ENCODE results near the gene CACNA1I.
"Not testable (repeated sequence)": the region's sequence is repeated elsewhere in the genome, so short reads cannot be mapped to it uniquely, and the experiment has no call there.

Gene CACNA1I

DNA sequence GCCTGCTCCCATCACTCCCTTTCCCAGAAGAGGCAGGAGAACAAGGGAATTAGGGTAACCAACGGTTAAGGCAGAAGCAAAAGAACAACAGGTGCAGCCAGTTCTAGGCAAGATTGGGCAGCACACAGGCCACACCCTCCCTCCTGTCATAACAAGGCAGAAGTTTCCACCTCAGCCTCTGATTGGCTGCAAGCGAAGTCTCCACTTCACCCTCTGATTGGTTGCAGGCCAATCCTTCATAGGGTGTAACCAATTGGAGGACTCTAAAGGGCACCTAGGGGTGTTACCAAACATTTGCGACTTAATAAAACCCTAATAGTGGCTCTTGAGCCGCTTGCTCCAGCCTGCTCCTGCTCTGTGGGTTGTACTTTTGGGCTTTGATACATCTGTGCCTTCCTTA is 153.8 kb downstream of the CACNA1I start:
- no peak for DNase-seq

DNA sequence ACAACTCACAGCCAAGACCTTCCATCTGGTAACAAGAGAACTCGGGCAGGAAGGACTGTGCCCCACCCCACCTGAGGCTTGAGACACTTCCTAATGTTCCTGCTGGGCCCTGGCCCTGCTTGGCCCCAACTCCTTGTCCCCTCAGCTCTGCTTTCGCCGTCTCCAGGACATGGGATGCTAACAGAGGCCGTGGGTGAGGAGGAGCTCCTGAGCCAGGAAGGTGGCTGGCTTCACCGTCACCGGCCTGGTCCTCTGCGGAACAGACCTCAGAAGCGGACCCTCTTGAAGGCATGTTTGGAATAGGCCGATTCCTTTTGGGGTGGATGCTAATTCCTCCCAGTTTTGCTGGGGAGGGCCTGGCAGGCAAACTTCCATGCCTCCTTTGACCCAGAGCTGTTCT is 154.3 kb downstream of the CACNA1I start:
- no peak for DNase-seq

DNA sequence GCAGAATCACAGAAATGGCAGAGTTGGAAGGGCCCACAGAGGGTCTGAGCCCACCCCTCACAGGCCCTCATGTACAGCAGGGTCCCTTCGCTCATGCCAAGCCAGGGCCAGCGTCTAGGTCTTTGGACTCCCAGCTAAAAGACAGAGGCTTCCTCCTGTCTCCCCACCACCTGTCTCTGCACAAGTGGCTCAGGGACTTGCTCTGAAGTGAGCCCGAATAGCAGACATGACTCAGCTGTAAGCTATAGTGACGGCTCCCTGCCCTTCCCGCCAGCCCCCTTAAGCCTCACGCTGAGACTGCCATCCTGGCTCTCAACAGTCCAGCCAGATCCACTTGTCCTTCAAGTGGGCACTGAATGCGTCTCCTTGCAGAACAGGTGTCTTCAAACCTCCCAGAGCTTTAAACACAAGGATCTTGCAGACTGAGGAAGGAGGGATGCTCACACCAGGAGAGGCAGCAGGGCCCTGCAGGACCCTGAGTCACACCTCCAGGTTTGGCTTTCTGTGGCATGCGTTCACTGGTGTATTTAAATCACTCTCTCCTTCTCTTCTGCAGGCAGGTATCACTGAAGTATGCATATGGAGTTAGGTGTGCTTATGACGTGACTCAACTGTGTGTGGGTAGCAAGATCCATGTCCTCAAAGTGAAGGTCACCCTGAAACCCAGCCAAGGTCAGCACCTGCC is 154.9 kb downstream of the CACNA1I start:
- no peak for DNase-seq

GRCh38 chr22:39727541-39727940 is 157.0 kb downstream of the CACNA1I start:
- no peak for DNase-seq

DNA sequence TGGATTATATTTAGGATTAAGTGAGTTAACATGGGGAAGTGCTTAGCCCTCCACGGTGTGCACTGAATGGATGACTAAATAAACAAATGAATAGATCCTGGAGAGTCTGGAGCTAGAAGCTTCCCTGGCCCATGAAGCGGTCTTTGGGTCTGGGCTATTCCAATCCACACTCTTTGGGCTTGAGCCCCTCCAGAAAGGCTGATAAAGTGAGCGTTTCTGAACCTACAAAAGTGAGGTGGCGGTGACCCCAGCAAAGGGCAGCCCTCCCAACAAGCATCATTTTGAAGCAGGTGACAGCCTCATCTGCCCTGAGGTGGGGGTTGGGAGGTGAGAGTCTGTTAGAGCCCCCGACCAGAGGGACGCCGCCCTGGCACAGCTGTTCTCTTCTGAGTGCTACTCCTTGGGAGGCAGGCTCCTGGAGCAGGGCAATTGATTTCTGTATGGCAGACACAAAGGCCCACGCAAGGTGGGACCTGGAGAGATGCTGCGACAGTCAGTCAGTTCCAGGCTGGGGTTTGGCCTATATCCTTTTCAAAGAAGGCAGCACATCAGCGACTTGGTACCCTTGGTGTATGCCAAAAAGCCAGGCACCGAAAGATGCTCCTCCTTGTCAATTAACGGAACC is 157.8 kb downstream of the CACNA1I start:
- DNase-seq: no peak

DNA sequence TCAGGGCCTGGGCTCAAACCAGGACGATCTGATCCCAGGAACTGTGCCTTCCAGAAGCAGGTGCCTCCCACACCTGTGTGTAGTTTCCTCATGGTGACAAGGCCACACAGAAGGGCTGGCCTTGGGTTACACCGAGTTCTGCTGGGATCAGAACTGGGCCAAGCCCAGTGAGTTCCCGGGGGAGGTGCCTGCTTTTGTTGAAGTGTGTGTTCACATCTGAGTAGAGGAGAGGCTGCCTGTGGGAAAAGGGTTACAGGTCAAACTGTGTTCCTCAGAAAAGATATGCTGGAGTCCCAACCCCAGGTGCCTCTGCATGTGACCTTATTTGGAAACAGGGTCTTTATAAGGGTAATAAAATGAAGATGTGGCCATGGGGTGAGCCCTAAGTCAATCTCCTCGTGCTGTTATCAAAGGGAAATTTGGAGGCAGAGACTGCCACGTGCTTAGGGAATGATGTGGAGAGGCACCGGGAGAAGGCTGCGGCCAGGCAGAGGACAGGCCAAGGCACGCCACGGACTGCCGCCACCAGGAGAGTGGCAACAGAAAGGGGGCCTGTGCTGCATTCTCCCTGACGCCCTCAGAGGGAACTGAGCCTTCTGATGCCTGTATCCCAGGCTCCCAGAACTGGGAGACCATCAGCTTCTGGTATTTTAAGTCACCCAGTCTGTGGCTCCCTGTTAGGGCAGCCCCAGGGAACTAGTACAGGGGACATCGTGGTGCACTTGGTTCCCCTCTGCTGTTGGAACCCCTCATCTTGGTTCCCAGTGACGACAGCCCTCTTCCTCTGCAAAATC is 158.8 kb downstream of the CACNA1I start:
- no peak for DNase-seq

DNA sequence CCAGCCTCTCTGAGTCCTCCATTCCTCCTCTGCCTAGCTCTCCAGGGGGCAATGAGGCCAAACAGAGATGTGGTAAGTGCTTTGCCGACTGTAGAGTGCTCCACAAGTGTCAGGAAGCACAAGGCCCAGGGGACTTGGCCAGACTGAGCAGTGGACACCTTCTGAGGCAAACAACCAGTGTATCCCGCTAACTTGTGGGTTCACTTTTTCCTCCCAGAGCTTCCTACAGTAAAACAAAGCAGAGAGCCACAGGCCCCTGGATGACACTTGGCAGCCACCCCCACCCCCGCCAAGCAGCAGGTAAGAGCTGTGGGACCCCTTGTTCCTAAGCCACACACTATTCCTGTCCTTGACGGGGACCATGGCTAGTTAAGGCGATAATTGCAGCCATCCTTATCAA is 160.9 kb downstream of the CACNA1I start:
- no peak for DNase-seq

DNA sequence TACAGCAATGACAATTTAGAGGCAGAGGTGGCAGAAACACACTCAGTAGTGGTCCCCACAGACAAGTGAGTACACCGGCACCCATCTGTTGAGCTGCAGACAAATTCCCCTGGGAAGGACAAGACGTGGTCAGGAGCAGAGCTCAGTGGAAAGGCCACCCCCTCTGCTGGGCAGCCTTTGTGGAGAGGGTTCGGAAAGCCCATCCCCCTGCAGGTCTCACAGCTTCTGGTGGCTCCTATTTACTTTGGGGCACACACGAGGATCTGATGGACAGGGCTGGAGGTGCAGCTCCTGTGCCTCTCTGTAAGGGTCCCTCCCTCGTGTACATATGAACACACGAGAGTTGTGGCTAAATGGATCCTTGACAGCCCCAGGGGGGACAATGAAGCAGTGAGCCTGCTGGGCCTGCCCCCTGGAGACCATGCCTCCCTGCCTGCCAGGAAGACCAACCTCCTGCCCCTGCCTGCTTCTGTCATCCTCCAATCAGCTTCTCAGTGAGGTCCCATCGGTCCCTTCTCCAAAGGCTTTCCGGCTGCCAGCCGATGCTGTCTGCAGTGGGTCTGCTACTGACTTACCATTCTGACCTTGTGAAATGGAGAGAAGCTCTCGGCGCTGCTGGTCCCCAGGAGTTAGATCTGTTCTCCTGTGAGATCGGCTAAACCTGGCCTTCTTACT is 161.5 kb downstream of the CACNA1I start:
- DNase-seq: no peak

DNA sequence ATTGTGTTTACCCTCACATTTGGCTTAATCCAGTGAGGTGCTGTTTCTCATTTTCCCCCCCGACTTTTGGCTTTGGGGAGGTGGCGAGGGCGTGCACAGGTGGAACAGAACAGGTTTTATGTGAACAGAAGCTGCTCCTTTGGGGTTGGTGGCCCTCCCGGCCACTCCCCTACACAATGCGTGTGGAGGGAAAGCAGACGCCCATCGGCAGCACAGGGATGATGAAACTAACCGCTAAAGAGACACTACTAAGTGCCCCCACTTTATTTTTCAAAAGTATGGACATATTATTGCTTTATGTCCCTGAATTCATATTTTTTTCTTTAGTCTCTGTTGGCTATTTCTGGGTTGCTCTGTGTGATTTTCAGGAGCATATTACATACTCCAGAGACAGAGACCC is 162.1 kb downstream of the CACNA1I start:
- DNase-seq: no peak

DNA sequence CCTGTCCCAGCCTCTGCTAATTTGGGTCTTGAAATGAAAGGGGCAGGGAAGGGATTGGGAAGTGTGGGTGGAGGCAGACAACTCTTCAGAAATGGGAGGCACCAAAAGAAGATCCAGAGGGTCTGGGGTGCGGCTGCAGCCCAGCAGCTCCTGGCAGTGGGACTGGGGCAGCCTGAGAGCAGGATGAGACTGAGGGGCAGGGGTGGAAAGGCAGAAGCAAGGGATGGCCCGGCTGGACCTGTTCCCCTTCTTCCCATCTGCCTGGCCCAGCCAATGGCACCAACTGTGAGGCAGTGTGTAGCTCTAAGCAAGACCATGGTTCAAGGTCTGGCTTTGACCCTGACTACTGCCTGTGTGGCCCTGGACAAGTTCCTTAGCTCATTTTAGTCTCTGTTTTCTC is 162.6 kb downstream of the CACNA1I start:
- DNase-seq: no peak

GRCh38 chr22:39734046-39734445 is 163.5 kb downstream of the CACNA1I start:
- DNase-seq: not testable (repeated sequence)

DNA sequence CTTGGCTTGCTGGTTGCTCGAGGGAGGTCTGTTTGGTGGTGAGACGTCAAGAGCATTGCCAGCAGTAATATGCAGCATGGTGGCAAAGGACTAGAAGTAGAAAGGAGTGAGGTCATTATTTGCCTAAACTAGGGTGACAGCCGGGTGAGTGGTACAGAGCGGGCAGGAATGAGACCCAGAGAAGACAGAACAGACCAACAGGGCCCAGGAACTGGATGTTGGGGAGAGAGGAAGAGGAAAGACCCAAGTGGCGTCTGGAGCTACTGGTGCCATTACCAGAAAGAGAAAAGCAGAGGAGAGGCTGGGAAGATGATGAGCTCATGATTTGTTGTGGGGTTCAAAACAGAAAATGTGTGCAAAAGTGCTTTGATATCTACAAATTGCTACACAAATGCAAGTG is 164.3 kb downstream of the CACNA1I start:
- no peak for DNase-seq

- DNase-seq: no peak
These were observed 165.2 kb downstream of the CACNA1I start for GRCh38 chr22:39735776-39736175.

GRCh38 chr22:39738746-39739145 is 168.2 kb downstream of the CACNA1I start:
- DNase-seq: no peak
